ENCODE results near the gene NADSYN1.

DNA sequence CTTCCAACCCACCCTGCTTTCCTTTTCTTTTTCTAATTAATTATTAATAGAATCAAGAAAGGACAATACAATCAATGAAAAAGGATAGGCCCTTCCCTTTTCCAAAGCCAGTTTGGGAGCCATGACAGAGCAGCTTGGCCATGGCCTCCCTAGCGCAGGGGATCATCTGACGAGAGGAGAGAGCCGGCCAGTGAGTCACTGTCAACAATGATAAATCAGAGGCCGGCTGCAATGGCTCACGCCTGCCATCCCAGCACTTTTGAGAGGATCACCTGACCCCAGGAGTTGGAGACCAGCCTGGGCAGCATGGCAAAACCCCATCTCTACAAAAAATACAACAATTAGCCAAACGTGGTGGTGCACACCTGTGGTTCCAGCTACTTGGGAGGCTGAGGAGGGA is 46.5 kb downstream of the NADSYN1 start:
- TF ChIP-seq, protein P1, sequence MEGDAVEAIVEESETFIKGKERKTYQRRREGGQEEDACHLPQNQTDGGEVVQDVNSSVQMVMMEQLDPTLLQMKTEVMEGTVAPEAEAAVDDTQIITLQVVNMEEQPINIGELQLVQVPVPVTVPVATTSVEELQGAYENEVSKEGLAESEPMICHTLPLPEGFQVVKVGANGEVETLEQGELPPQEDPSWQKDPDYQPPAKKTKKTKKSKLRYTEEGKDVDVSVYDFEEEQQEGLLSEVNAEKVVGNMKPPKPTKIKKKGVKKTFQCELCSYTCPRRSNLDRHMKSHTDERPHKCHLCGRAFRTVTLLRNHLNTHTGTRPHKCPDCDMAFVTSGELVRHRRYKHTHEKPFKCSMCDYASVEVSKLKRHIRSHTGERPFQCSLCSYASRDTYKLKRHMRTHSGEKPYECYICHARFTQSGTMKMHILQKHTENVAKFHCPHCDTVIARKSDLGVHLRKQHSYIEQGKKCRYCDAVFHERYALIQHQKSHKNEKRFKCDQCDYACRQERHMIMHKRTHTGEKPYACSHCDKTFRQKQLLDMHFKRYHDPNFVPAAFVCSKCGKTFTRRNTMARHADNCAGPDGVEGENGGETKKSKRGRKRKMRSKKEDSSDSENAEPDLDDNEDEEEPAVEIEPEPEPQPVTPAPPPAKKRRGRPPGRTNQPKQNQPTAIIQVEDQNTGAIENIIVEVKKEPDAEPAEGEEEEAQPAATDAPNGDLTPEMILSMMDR (IDR thresholded peaks at IDR 0.05), result no peak
- TF ChIP-seq POLR2A (IDR thresholded peaks at IDR 0.05), result no peak
- TF ChIP-seq EP300 (IDR thresholded peaks at IDR 0.05), result no peak
- TF ChIP-seq POLR2AphosphoS5 (IDR thresholded peaks at IDR 0.05), result no peak
